ENCODE measurements around the gene FAM24B. TPM values are rescaled to one million over a fixed set of nuclear protein-coding genes. Genes with fewer than 3 reads are reported as not detected.

FAM24B gene, protein sequence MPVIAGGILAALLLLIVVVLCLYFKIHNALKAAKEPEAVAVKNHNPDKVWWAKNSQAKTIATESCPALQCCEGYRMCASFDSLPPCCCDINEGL
- total RNA-seq = 8.5 and 10.6 TPM in 2 replicates
- polyA plus RNA-seq = 5.3 and 9.3 TPM in 2 replicates
- polyA plus RNA-seq (2011; cell fraction: cytosol; rRNA removed) = 8.0 and 10.3 TPM in 2 replicates
- 14.0 and 19.9 TPM in 2 replicates for polyA plus RNA-seq (2011; cell fraction: nucleus; rRNA removed)
- 12.7 and 18.0 TPM in 2 replicates for polyA plus RNA-seq (2012)
- polyA minus RNA-seq = 3.3 and 6.0 TPM in 2 replicates
- polyA minus RNA-seq (2011; cell fraction: cytosol; rRNA and poly(A)+ RNA removed) = 2.5 TPM
- polyA minus RNA-seq (2011; cell fraction: nucleus; rRNA and poly(A)+ RNA removed) = 3.7 and 6.0 TPM in 2 replicates
- percentile 66 among the genes with signal in this experiment for Bru-seq, nascent RNA
- percentile 50 among the genes with signal in this experiment for BruChase-seq, experiment 1, labeled RNA remaining after a 6-hour chase
- percentile 54 among the genes with signal in this experiment for BruChase-seq, experiment 2, labeled RNA remaining after a 2-hour chase
- long read RNA-seq, partial matches to known transcripts = 1 of 26 reads
- long read RNA-seq, other reads (novel, unspliced or antisense) = 18 of 26 reads

- TSS peak; percentile 55 for BruUV-seq (replicated peaks)
- Histone ChIP-seq H3K9me3 (replicated peaks; ENCODE audit: control insufficient read depth, insufficient read depth, low read length) (no peaks in the 10 kb centered on the region), H4K20me1 (replicated peaks; ENCODE audit: control insufficient read depth, extremely low read depth, insufficient read depth, low read length) (no peaks in the 10 kb centered on the region), H3K4me1 (ENCODE audit: control insufficient read depth, extremely low read depth, insufficient read depth, low read length) (peaks cover 26% of the 10 kb centered on the region), H3K9ac (replicated peaks; ENCODE audit: extremely low read depth, insufficient read depth, low read length) (peak within 1 kb of the TSS; percentile 56), H3K27me3 (ENCODE audit: control insufficient read depth in 2 of 2, insufficient read depth in 2 of 2, low read length in 2 of 2) (no peaks in the 10 kb centered on the region), H3K27ac (ENCODE audit: insufficient read depth, low read depth, low read length) (peak within 1 kb of the TSS; percentile 43), H2AFZ (ENCODE audit: low read depth, low read length) (peak within 1 kb of the TSS; percentile 76), H3K4me2 (ENCODE audit: insufficient read depth, low read length) (peak within 1 kb of the TSS; percentile 54), H3K4me3 (replicated peaks in 1 of 3; ENCODE audit: insufficient read depth in 1 of 3, low read depth in 1 of 3, low read length in 3 of 3) (peak within 1 kb of the TSS; percentile 39 to 56 (median 55)), H3K9me1 (replicated peaks; ENCODE audit: control insufficient read depth, extremely low read depth, insufficient read depth, low read length) (no peaks in the 10 kb centered on the region), H3K79me2 (ENCODE audit: control insufficient read depth, insufficient read depth, low read length) (peaks cover 49% of the 10 kb centered on the region), H3K36me3 (ENCODE audit: control insufficient read depth in 2 of 2, extremely low read depth in 1 of 2, insufficient read depth in 2 of 2, low read length in 2 of 2) (peaks cover 0 to 3% of the 10 kb centered on the region in 2 experiments)
- TF ChIP-seq JUN (IDR thresholded peaks at IDR 0.05; ENCODE audit: borderline replicate concordance, insufficient read depth, insufficient read length, low read depth) = no peak
- TF ChIP-seq POLR2AphosphoS5 (IDR thresholded peaks at IDR 0.05; ENCODE audit: insufficient read depth, low read depth, low read length) = no peak
- peak; percentile 42 for TF ChIP-seq POLR2A (IDR thresholded peaks at IDR 0.05; ENCODE audit: low read depth, low read length)
- peak; percentile 61 for TF ChIP-seq MAX (IDR thresholded peaks at IDR 0.05; ENCODE audit: insufficient read depth, insufficient read length)
- intact Hi-C loops (cut with micrococcal nuclease) (loop anchor here (1.0 to 2.0 kb wide), 4 partner anchors 18 to 129 kb away; partner anchors contain the start of genes ACADSB, C10orf88 and IKZF5), dilution Hi-C loops (cut with MboI; ENCODE audit: extremely low pct_ligation_motif_present, low sequenced_read_pairs) (no loop called here)
- FAIRE-seq (peak; percentile 86), DNase-seq (ENCODE audit: low read depth, low spot score) (peak; percentile 99)
- POLR2A ChIA-PET = no interaction called here
- CTCF ChIA-PET = interaction anchor here (0.6 kb wide), 1 partner anchor 185 kb away, joined by 3 read pairs; no protein-coding TSS in a partner anchor
These were observed at the start of gene FAM24B for GRCh38 chr10:122879339-122880273. TSS of gene FAM24B (minus strand) at chr10:122879581. CDS start at chr10:122850515, 29,066 bp downstream.
